Activated naive CD4-positive, alpha-beta T cell treated with anti-CD3 and anti-CD28 coated beads, Interleukin-2, amount 50 U/mL, for 72 hours (primary cell): ENCODE measurements around the gene CDK2AP2. TPM values are rescaled to one million over a fixed set of nuclear protein-coding genes. Genes with fewer than 3 reads are reported as not detected.

Source experiments
- ATAC-seq, 2 donors: fragments of 150-1000 bp; cut with Tn5 transposase; 2 replicates each; pipeline ENCODE4 v1.10.0; 2021; ENCODE audit warnings: mild to moderate bottlenecking in 2 of 2, moderate library complexity in 2 of 2
- DNase-seq, 2 donors: peaks; one replicate each; pipeline ENCODE4 v3.0.0; 2021 to 2022; ENCODE audit warnings: low spot score in 2 of 2
- H3K27ac Mint-ChIP-seq, 2 donors: one replicate each; pipeline ENCODE4 v1.8.0; 2022; ENCODE audit warnings: mild to moderate bottlenecking in 2 of 2, mixed read lengths in 2 of 2
- H3K36me3 Mint-ChIP-seq, 2 donors: one replicate each; pipeline ENCODE4 v1.8.0; 2022; ENCODE audit warnings: mixed read lengths in 2 of 2
- H3K9me3 Mint-ChIP-seq, 2 donors: one replicate each; pipeline ENCODE4 v1.8.0; 2022; ENCODE audit warnings: mixed read lengths in 2 of 2
- total RNA-seq, 2 donors: library from RNA; stranded (reverse); gene quantifications; one replicate each; pipeline ENCODE4 v1.2.3, GENCODE V29; 2022

CDK2AP2 gene
- total RNA-seq, 2 donors from 2014 or later: 72.4 to 85.2 TPM

GRCh38 chr11:67534070-67534679, 26.2 kb upstream of the CDK2AP2 start:
- Mint-ChIP-seq H3K36me3 (peaks cover 10 to 13% of the 10 kb centered on the region in 2 donors), H3K9me3 (peaks cover 15 to 17% of the 10 kb centered on the region in 2 donors), H3K27ac (no peak overlapping the region)
- DNase-seq: no peak
- ATAC-seq: no peak

- ATAC-seq (no peak), DNase-seq (no peak)
- Mint-ChIP-seq H3K36me3 (peaks cover 10 to 13% of the 10 kb centered on the region in 2 donors), H3K27ac (no peak overlapping the region), H3K9me3 (peaks cover 15 to 17% of the 10 kb centered on the region in 2 donors)
Observed at GRCh38 chr11:67532889-67533288, 24.9 kb upstream of the CDK2AP2 start.

- DNase-seq (no peak), ATAC-seq (no peak)
- peaks cover 19 to 28% of the 10 kb centered on the region in 2 donors for H3K9me3 Mint-ChIP-seq
- H3K27ac Mint-ChIP-seq: no peak overlapping the region
- H3K36me3 Mint-ChIP-seq: peaks cover 10 to 13% of the 10 kb centered on the region in 2 donors
Observed at GRCh38 chr11:67530282-67530592, 22.3 kb upstream of the CDK2AP2 start.

- H3K9me3 Mint-ChIP-seq: peaks cover 9 to 16% of the 10 kb centered on the region in 2 donors
- ATAC-seq (no peak), DNase-seq (no peak)
- H3K27ac Mint-ChIP-seq: no peak overlapping the region
- no peaks in the 10 kb centered on the region for H3K36me3 Mint-ChIP-seq
Observed at GRCh38 chr11:67528376-67528775, 20.4 kb upstream of the CDK2AP2 start.

GRCh38 chr11:67525275-67525976, 17.5 kb upstream of the CDK2AP2 start:
- ATAC-seq (no peak), DNase-seq (no peak)
- peaks cover 4 to 11% of the 10 kb centered on the region in 2 donors for H3K9me3 Mint-ChIP-seq
- H3K27ac Mint-ChIP-seq: no peak overlapping the region
- no peaks in the 10 kb centered on the region for H3K36me3 Mint-ChIP-seq

- Mint-ChIP-seq H3K36me3 (no peaks in the 10 kb centered on the region), H3K9me3 (peaks cover 4 to 11% of the 10 kb centered on the region in 2 donors), H3K27ac (no peak overlapping the region)
- no peak for DNase-seq
- ATAC-seq: no peak
Observed at GRCh38 chr11:67524480-67524808, 16.5 kb upstream of the CDK2AP2 start.

GRCh38 chr11:67523556-67524479, 15.9 kb upstream of the CDK2AP2 start:
- ATAC-seq: no peak
- Mint-ChIP-seq H3K36me3 (no peaks in the 10 kb centered on the region), H3K9me3 (peaks cover 4 to 11% of the 10 kb centered on the region in 2 donors), H3K27ac (no peak overlapping the region)
- DNase-seq: no peak

GRCh38 chr11:67522844-67523555, 15.0 kb upstream of the CDK2AP2 start, which contains the start of gene CABP2:
Gene CABP2, minus strand, starts transcription at chr11:67523446. Its CDS starts 120 bp downstream, at chr11:67523326.
- DNase-seq: no peak
- no peak for ATAC-seq
- Mint-ChIP-seq H3K9me3 (peaks cover 4 to 11% of the 10 kb centered on the region in 2 donors), H3K27ac (no peak within 1 kb of the TSS), H3K36me3 (no peaks in the 10 kb centered on the region)

- Mint-ChIP-seq H3K9me3 (peaks cover under 1 to 7% of the 10 kb centered on the region in 2 donors), H3K27ac (no peak overlapping the region), H3K36me3 (no peaks in the 10 kb centered on the region)
- no peak for ATAC-seq
- no peak for DNase-seq
Observed at GRCh38 chr11:67522338-67522737, 14.4 kb upstream of the CDK2AP2 start.

GRCh38 chr11:67521924-67522323, 14.0 kb upstream of the CDK2AP2 start:
- DNase-seq: no peak
- Mint-ChIP-seq H3K27ac (no peak overlapping the region), H3K9me3 (peaks cover 0 to 3% of the 10 kb centered on the region in 2 donors), H3K36me3 (no peaks in the 10 kb centered on the region)
- no peak for ATAC-seq

GRCh38 chr11:67520856-67521824, 13.2 kb upstream of the CDK2AP2 start:
- H3K9me3 Mint-ChIP-seq: no peaks in the 10 kb centered on the region
- no peak overlapping the region for H3K27ac Mint-ChIP-seq
- no peak for DNase-seq
- no peak for ATAC-seq
- no peaks in the 10 kb centered on the region for H3K36me3 Mint-ChIP-seq

- no peaks in the 10 kb centered on the region for H3K9me3 Mint-ChIP-seq
- DNase-seq (no peak), ATAC-seq (no peak)
- H3K27ac Mint-ChIP-seq: no peak overlapping the region
- H3K36me3 Mint-ChIP-seq: no peaks in the 10 kb centered on the region
Observed at GRCh38 chr11:67519726-67520125, 11.8 kb upstream of the CDK2AP2 start.

GRCh38 chr11:67517784-67518552, 10.0 kb upstream of the CDK2AP2 start:
- DNase-seq: no peak
- no peaks in the 10 kb centered on the region for H3K9me3 Mint-ChIP-seq
- no peaks in the 10 kb centered on the region for H3K36me3 Mint-ChIP-seq
- H3K27ac Mint-ChIP-seq: peak overlapping the region in 1 of 2 donors; percentile 44
- no peak for ATAC-seq

- Mint-ChIP-seq H3K36me3 (no peaks in the 10 kb centered on the region), H3K9me3 (no peaks in the 10 kb centered on the region), H3K27ac (no peak overlapping the region)
- ATAC-seq (no peak), DNase-seq (no peak)
Observed at GRCh38 chr11:67516806-67517205, 8.8 kb upstream of the CDK2AP2 start.

- Mint-ChIP-seq H3K36me3 (no peaks in the 10 kb centered on the region), H3K9me3 (no peaks in the 10 kb centered on the region), H3K27ac (no peak overlapping the region)
- no peak for DNase-seq
- ATAC-seq: no peak
Observed at GRCh38 chr11:67514116-67514515, 6.2 kb upstream of the CDK2AP2 start.
